Measurements from ENCODE around the gene CD48. TPM values are rescaled to one million over a fixed set of nuclear protein-coding genes. Genes with fewer than 3 reads are reported as not detected.

Gene CD48
- total and polyA plus RNA-seq, 8 donors: 0.37 to 5.1 (median 1.1) TPM

GRCh38 chr1:160727316-160727640 lies 15.7 kb upstream of the CD48 start:
- DNase-seq (no peak), FAIRE-seq (no peak), ATAC-seq (peak in 1 of 4 donors; percentile 31)
- intact Hi-C loops (cut with DNase I): loop anchor here in 2 of 3 donors (5.0 to 10.0 kb wide), 2 partner anchors 105 to 228 kb away; partner anchors contain the start of gene ITLN2 (in 1 of the 2)
- Histone ChIP-seq H3K4me1 (no peaks in the 10 kb centered on the region), H3K9me3 (no peaks in the 10 kb centered on the region), H3K36me3 (no peaks in the 10 kb centered on the region), H3K4me3 (no peak overlapping the region), H3K27ac (no peak overlapping the region), H3K27me3 (no peaks in the 10 kb centered on the region)
- TF ChIP-seq CTCF (IDR thresholded peaks at IDR 0.05): no peak

- no peaks in the 10 kb centered on the region for H3K4me1 ChIP-seq
- H3K27ac ChIP-seq: no peak overlapping the region
- no peaks in the 10 kb centered on the region for H3K9me3 ChIP-seq
- DNase-seq: peak in 4 of 6 donors; percentile 20 to 60 (median 42)
- no peaks in the 10 kb centered on the region for H3K27me3 ChIP-seq
- peak; percentile 76 to 99 (median 96) for ATAC-seq
- TF ChIP-seq CTCF (IDR thresholded peaks at IDR 0.05): peak; percentile 76 to 88 (median 80)
- intact Hi-C loops (cut with DNase I): loop anchor here in 2 of 3 donors (5.0 to 10.0 kb wide), 2 partner anchors 106 to 228 kb away; partner anchors contain the start of gene ITLN2 (in 1 of the 2)
- no peak overlapping the region for H3K4me3 ChIP-seq
- no peaks in the 10 kb centered on the region for H3K36me3 ChIP-seq
- FAIRE-seq: no peak
- 12 to 16% methylated on average over 8 of the region's 8 CpGs for WGBS, 2 donors
Observed at GRCh38 chr1:160726498-160727315, 15.1 kb upstream of the CD48 start.

DNA sequence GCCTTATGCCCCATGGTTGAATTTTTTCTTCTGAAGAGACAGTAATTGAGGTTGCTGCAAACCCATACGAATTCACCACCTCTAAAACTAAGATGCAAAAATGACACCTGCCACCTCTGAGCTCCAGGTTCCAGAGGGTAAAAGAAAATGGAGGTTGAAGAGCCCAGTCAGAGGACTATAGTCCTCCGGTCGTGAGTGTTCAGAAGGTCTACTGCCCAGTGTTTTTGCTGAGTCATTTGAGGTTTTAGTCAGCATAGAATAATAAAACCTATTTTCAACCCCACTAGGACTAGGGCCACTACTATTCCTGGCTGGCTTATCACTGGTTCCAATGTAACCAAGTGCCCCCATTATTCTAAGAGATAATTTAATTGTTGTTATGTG lies 14.5 kb upstream of the CD48 start:
- Histone ChIP-seq H3K4me3 (no peak overlapping the region), H3K27ac (no peak overlapping the region), H3K27me3 (no peaks in the 10 kb centered on the region), H3K4me1 (no peaks in the 10 kb centered on the region), H3K36me3 (no peaks in the 10 kb centered on the region), H3K9me3 (no peaks in the 10 kb centered on the region)
- DNase-seq: no peak
- no peak for FAIRE-seq
- TF ChIP-seq CTCF (IDR thresholded peaks at IDR 0.05): no peak
- peak in 2 of 4 donors; percentile 29 to 30 for ATAC-seq
- WGBS, 2 donors: 41 to 52% methylated on average over 3 of the region's 3 CpGs
- intact Hi-C loops (cut with DNase I): loop anchor here in 2 of 3 donors (5.0 to 10.0 kb wide), 2 partner anchors 106 to 229 kb away; partner anchors contain the start of gene ITLN2 (in 1 of the 2)

DNA sequence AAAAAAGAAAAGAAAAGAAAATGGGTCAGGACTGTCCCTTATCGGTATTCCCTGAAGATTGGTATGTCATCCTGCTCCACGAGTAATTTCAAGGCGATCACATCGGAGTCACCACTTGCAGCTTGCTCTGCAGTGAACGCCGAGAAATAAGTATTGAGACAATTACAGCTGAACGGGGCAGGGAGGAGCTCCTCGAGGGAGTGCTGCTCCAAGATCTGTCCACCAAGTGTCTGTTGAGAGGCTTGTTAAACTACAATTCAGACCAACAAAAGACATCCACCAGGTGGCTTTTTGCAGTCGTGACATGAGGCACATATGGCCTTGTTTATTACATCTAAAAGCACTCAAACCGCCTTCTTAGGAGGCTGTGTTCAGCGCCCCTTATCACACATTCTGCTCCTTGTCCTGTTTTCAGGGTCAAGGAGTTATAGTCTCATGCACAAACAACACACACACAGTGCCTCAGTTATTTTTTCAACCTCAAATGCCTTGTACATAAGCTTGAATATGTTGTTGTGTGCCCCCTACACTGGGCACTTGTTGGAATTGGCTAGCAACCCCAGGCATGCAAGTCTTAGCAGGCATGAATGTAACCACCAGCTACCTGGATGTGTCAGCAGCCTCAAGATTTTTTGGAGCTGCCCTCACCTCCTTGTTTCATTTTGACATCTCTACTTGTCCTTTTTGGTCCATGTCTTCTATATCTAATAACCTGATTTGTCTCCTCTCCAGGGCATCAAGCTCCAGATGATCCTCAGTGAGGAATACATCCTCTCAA lies 13.0 kb upstream of the CD48 start:
- Histone ChIP-seq H3K4me1 (no peaks in the 10 kb centered on the region), H3K27ac (no peak overlapping the region), H3K4me3 (no peak overlapping the region), H3K9me3 (no peaks in the 10 kb centered on the region), H3K36me3 (no peaks in the 10 kb centered on the region), H3K27me3 (no peaks in the 10 kb centered on the region)
- TF ChIP-seq CTCF (IDR thresholded peaks at IDR 0.05): no peak
- ATAC-seq (no peak), FAIRE-seq (no peak), DNase-seq (no peak)
- intact Hi-C loops (cut with DNase I): loop anchor here in 2 of 3 donors (5.0 to 10.0 kb wide), 2 partner anchors 108 to 230 kb away; partner anchors contain the start of gene ITLN2 (in 1 of the 2)
- 62 to 67% methylated on average over 11 of the region's 11 CpGs for WGBS, 2 donors
